GM21526 (cell line): Measurements from ENCODE around the gene PPP1R12C.
"Not testable (repeated sequence)": the region's sequence is repeated elsewhere in the genome, so short reads cannot be mapped to it uniquely, and the experiment has no call there.

ENCODE experiments used
- ATAC-seq: cut with Tn5 transposase; IDR thresholded peaks from one replicate; pipeline ENCODE4 v1.9.1; 2021; ENCODE audit warnings: moderate library complexity; ENCODE audit not compliant: unreplicated experiment, low FRiP score

The PPP1R12C gene

GRCh38 chr19:55079400-55080038 is 37.9 kb downstream of the PPP1R12C start:
- ATAC-seq, result no peak

GRCh38 chr19:55078996-55079395 is 38.4 kb downstream of the PPP1R12C start:
- no peak for ATAC-seq

GRCh38 chr19:55077106-55077505 is 40.3 kb downstream of the PPP1R12C start:
- ATAC-seq, result no peak

GRCh38 chr19:55076321-55076720 is 41.1 kb downstream of the PPP1R12C start:
- no peak for ATAC-seq

DNA sequence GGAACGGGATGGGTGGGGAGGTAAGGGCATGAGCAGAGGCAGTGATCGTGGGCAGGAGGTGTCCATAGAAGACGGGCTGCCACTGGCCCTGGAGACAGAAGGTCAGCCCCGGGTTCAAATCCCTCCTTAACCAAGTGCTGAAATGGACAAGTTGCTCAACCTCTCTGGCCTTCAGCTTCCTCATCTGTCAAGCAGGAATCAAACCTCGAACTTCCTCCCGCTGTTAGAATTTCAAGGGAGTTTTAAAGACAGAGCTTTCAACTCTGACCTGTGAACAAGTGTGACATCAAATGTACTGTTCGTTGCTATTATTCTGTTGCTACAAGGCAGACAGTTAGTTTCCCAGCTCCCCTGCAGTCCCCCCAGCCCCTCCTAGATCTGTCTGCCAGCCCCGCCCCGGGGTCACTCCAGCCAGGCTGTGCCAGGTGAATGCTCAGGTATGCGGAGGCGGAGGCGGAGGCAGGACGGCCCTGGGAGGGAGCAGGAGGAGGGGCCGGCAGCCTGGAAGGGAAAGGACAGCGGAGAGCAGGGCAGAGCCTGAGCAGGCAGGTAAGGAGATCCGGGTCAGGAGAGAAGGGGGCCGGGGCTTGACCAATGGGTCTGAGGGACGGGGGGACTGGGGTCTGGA is 42.0 kb downstream of the PPP1R12C start, which contains the start of gene EPS8L1:
TSS of gene EPS8L1 (plus strand) at position 499 of the 628 bp plus-strand sequence. CDS start 576 bp downstream, outside the sequence.
- ATAC-seq, result no peak

DNA sequence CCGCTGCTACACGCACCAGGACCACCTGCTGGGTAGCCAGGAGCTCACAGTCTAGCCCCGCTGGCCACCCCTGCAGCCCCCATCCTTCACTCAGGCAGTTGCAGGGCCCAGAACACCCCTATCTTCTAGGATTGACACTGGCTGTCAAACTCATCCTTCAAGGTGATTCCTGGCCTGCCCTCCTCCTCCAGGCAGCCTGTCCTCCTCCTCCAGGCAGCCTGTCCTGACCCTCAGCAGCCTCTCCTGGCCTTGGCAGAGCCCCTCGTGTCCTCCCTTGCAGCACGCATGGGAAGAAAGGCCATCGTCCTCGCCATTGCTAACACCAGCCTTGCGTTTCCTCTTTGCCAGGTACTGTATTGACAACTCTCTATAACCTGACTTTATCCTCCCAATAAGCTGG is 45.5 kb downstream of the PPP1R12C start:
- no peak for ATAC-seq

GRCh38 chr19:55071129-55071502 is 46.3 kb downstream of the PPP1R12C start:
- ATAC-seq, result no peak

GRCh38 chr19:55070466-55071128 is 46.8 kb downstream of the PPP1R12C start:
- ATAC-seq, result no peak

- ATAC-seq, result no peak
Measured at GRCh38 chr19:55069865-55070197, 47.6 kb downstream of the PPP1R12C start.

- ATAC-seq, result no peak
Measured at GRCh38 chr19:55068950-55069864, 48.2 kb downstream of the PPP1R12C start.

DNA sequence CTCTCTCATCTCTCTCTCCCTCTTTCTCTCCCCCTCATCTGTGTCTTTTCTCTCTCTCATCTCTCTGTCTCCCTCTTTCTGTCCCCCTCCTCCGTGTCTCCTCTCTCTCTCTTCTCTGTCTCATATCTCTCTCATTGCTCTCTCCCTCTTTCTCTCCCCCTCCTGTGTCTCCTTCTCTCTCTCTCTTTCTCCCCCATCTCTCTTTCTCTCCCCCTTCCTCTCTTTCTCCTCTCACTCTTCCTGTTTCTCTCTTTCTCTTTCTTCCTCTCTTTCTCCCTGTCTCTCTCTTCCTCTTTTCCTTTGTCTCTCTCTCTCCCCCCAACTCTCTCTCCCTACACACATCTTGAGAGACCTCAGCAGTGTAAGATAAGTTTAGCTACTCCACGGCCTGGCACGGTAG is 49.6 kb downstream of the PPP1R12C start:
- ATAC-seq, result no peak

DNA sequence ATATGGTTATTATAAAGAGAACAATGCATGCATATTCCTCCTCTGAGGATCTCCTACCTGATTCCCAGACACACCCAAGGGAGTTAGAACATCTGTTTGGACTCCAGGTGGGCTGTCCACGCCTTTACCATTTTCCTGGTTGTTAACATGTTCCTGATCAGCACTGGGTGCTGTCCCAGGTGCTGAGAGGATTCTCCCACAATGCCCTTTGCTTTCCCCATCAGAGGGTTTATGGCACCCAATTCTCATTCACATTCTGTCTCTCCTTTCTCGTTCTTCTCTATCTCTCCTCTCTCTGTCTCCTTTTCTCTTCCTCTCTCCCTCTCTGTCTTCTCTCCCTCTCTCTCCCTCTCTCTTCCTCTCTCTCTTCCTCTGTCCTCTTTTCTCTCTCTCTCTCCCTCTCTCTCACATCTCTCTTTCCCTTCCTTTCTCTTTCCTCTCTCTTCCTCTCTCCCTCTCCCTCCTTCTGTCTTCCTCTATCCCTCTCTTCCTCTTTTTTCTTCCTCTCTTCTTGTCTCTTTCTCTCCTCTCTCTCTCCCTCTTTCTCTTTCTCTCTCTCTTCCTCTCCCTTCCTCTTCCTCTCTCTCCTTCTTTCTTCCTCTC is 51.2 kb downstream of the PPP1R12C start:
- no peak for ATAC-seq

- ATAC-seq, result not testable (repeated sequence)
Measured at GRCh38 chr19:55065516-55065915, 51.9 kb downstream of the PPP1R12C start.

DNA sequence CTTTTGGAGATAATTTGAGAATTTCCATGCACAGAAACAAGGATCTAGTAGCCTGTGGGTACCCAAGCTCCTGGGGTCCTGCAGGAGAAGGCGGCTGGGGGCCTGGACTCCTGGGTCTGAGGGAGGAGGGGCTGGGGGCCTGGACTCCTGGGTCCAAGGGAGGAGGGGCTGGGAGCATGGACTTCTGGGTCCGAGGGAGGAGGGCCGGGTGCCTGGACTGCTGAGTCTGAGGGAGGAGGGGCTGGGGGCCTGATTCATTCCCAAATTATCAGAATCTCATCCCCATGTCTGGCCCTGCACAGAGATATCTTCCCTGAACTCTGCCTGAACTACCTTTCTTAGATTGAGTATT is 54.0 kb downstream of the PPP1R12C start:
- ATAC-seq, result no peak

DNA sequence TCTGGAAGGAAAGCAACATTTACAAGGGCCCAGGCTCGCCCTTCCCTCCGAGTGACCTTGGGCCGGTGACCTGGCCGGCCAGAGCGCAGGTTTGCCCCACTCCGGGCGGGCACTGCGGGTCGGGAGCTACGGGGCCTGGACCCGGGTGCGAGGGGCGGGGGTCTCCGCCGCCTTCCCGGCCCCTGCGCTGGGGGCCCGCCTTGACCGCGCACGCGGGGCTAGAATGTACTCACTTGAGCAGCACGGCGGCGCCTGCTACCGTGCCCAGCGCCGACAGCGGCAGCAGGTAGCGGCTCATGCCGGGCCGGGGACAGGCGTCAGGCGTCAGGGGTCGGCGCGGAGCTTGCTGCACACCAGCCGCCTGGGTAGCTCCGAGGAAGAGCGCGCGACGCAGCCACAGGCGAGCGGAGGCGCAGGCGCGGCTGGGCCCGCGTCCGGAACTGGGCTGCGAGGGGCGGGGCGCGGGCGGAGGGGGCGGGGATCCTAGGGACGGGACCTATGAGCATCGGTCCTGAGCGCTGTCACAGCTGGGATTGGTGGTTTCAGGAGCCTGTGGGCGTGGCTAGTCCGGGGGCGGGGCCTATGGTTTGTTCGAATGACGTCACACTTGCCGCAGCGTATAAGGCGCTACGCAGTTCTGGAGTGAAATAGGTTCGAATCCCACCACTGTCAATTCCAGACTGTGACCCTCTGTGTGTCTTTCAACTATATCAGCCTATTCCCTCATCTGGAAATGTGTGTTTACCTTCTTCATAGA is 54.5 kb downstream of the PPP1R12C start, which contains the start of gene RDH13:
TSS of gene RDH13 (minus strand) at position 414 of the 757 bp plus-strand sequence. CDS start at position 298, 116 bp downstream.
- peak; percentile 77 for ATAC-seq

DNA sequence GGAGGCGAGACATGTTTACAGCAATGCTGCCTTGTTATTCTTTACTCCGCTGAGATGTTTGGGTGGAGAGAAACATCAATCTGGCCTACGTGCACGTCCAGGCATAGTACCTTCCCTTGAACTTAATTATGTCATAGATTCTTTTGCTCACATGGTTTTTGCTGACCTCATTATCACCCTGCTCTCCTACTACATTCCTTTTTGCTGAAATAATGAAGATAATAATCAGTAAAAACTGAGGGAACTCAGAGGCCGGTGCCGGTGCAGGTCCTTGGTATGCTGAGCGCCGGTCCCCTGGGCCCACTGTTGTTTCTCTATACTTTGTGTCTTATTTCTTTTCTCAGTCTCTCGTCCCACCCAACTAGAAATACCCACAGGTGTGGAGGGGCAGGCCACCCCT is 57.1 kb downstream of the PPP1R12C start:
- ATAC-seq, result not testable (repeated sequence)

- no peak for ATAC-seq
Measured at GRCh38 chr19:55058781-55059610, 58.4 kb downstream of the PPP1R12C start.

- no peak for ATAC-seq
Measured at GRCh38 chr19:55056827-55057226, 60.6 kb downstream of the PPP1R12C start.

DNA sequence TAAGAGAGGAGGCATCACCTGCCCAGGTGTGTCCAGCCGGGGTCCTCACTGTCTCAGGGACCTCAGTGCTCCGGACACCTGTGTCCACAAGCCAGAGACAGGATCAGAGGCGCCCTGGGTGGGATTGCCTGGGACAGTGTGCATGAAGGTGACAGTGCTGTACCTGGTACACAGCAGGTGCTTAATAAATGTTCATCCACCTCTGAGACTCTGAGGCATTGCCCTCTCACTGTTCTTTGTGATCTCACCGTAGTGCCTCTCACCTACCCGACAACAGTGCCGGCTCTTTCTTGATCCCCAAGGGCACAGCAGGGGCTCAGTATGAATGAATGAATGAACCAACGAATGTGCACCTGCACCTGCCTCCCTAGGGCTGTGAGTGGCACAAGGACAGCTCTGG is 63.7 kb downstream of the PPP1R12C start:
- no peak for ATAC-seq
